A204.1 (cell line): ENCODE results near the gene RNF25.

ENCODE experiments used
- FAIRE-seq: peaks from 2 replicates; lab custom pipeline; 2012; peaks lifted over from hg19 to GRCh38; lab: Jason Lieb, UNC

The RNF25 gene, protein sequence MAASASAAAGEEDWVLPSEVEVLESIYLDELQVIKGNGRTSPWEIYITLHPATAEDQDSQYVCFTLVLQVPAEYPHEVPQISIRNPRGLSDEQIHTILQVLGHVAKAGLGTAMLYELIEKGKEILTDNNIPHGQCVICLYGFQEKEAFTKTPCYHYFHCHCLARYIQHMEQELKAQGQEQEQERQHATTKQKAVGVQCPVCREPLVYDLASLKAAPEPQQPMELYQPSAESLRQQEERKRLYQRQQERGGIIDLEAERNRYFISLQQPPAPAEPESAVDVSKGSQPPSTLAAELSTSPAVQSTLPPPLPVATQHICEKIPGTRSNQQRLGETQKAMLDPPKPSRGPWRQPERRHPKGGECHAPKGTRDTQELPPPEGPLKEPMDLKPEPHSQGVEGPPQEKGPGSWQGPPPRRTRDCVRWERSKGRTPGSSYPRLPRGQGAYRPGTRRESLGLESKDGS

DNA sequence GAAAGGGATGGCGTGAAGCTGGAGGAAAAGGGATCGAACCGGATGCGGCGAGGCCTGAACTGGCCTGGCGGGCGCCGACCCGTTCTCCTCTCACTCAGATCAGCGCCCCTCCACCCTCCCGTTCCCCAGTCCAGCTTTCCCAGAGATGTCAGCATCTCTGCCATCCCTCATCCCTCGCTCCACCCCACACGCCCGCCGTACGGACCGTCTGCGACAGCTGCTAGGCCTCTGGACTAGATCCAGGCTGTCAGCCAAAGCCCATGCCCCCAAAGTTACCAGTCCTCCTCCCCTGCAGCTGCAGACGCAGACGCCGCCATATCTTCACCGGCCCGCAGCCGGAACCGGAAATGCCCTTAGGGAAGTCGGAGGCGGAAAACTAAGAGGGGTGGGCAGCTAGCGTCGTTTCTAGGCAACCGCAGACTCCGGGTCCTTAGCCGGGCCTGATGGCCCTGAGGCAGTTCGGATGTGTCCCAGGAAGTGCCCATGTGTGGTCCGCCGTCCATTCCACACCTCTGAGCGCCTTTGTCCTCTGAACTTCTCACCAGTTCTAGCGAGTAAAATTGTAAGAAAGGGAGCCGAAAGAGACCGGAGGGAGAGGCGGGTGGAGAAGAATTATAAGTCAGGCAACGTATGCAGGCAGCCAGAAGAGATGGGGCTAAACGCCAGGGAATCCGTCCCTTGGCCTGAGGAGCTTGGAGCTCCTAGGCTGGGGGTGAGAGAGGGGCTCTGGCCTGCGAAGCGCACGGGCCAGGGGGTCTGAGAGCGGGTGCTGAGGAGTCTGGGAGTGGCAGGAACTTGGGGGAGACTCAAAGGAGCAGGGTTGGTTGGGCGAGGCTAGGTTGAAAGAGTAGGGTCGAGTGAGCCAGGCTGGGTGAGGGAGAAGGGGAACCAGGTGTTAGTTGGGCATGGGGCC is at the start of gene RNF25, which contains the start of gene STK36:
Gene RNF25 (minus strand): TSS at position 349 of the 913 bp plus-strand sequence. CDS start 32 bp downstream, at position 317.
Gene STK36 (plus strand): TSS at position 433 of the 913 bp plus-strand sequence. CDS start 744 bp downstream, outside the sequence.
- FAIRE-seq: peak; percentile 79

DNA sequence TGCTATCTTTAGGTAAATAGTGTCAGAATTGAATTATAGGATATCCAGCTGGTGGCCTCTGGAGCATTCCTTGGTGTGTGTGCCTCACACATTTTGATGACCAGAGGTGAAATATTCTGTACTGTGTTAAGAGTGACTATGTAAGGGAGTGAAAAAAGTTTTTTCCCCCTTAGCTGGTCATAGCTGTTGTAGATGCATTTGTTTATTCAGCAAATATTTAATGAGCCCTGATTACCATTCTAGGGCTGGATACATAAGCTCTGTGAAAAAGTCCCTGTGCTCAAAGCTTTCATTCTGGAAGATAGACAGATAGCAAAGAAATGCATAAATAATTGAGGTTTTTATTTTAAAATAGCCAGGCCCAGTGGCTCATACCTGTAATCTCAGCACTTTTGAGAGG is 49.7 kb upstream of the RNF25 start:
- no peak for FAIRE-seq

DNA sequence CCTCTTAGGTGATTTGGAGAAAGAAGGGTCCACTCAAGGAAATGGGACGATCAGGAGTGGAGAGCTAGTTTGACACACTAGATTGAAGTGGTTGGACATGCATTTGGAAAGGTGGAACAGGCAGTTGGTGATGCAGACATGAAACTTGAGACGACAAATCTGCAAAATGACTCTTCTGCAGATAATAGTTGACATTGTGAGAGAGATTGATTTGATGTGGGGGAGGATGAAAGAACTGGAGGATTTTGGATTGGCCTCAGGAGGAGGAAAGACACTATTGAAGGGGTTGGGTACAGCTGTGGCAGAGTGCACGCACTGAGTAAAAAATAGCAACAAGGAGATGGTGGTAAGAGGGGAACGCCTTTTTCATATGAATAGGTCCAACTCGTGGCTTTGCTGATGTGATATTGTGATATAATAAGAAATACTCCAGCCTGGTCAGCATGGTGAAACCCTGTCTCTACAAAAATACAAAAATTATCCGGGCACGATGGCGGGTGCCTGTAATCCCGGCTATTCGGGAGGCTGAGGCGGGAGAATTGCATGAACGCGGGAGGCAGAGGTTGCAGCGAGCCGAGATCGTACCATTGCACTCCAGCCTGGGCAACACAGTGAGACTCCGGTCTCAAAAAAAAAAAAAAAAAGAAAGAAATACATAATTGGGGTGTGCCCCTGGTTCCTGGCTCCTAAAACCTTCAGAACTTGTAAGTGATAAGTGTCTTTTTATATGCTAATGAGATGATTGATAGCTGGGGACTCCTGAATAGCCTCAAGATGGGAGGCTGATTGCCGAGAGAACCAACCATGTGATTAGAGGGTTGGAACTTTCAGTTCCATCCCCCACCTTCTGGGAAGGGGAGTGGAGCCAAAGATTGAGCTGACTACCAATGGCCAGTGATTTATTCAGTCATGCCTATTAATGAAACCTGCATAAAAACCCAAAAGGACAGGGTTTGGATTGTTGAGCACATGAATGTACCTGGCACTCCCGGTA is 48.5 kb upstream of the RNF25 start:
- FAIRE-seq: no peak

DNA sequence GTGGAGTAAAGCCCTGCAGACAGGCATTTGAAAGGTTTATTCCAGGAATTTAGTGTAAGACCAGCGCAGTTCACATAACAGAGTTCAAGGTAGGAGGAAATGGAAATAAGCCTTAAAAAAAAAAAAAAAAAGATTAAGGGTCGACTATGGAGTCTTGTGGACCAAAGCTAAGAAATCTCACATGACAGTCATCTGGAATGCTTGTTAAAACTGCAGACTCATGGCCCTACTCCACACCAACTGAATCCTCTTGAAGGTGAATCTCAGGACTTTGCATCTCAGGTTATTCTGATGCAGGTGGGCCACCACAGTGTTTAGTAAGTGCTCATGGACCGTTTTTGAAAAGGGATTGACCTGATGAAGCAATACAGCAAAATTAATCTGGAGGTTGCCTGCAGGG is 47.7 kb upstream of the RNF25 start:
- no peak for FAIRE-seq

DNA sequence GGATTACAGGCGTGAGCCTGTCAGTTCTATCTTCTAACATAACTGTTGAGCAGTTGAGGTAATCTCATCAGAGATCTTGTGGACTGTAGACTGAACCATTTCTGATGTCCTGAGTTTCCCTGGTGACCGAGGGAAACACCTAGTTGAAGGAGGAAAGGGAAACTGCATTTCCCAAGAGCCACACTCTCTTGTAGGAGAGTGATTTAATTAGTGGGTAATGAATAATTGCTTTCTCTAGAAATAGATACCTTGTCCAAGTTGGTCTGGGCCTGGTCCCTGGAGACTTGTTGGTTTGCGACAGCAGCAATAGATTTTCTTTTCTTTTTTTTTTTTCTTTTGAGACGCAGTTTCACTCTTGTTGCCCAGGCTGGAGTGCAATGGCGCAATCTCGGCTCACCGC is 46.3 kb upstream of the RNF25 start:
- FAIRE-seq: no peak

DNA sequence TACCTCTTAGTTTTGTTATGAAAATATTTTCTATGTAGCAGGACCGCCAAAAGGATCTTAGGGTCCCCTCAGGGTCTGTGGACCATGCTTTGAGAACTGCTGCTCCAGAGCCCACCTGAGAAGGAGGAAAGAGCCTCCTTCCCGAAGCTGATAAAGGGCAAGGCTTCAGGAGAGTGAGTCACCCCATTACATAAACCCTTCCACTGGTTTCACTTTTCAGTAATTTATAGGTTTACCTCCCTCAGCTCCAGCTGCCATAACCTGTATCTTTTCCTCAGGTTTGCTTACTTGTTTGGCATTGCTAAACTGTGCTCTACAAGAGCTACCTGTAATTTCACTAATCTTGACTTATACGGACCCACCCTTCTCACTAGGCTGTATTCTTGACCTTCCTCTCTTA is 45.5 kb upstream of the RNF25 start:
- FAIRE-seq: no peak

DNA sequence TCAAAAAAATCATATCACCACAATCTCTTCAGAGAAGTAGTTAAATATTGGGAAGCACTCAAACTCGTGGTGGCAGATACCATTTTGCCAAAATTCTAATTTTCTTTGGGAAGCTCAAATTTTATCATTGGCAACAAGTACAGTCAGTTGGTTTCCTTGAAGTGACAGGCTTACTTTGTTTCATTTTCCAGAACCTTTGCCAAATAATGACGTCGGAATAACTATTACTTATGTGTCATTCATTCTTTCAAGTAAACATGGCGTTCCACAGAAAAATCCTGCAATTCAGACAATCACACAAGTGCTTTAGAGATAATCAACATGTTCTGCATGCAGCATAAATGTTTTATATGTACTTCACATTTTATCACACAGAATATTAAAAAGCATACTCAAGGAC is 44.3 kb upstream of the RNF25 start:
- FAIRE-seq: no peak

DNA sequence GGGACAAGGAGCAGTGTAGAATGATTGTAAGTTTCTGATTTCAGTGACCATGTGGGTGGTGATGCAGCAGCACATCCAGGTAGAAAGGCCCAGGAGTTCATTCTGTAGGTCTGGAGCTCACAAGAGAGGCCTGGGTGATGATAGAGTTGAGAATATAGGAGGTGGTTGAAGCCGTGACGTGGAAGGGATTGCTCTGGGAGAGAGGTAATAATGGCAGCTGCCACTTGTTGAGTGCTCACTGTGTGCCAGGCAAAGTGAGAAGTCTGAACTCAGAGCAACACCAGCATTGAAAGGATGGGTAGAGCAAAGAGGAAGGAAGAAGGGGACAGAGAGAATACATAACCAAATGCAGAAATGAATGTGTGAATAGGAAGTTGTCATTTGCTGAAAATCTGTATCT is 42.1 kb upstream of the RNF25 start:
- no peak for FAIRE-seq

DNA sequence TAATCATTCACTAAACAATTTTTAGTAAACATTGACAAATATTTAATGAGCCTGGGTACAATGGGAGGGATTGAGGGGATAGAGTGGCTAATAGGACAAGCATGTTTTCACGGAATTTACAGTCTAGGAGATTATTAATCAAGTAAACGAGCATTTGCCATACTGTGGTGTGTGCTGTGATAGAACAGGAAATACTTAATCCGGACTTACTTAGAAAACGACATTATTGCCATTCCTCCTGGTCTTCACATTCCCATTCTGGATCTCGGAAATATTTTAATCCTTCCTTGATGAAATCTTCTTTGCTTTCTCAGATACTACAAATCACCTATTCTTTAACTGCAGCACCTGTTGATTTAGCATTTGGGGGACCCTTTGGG is 39.7 kb upstream of the RNF25 start:
- no peak for FAIRE-seq

DNA sequence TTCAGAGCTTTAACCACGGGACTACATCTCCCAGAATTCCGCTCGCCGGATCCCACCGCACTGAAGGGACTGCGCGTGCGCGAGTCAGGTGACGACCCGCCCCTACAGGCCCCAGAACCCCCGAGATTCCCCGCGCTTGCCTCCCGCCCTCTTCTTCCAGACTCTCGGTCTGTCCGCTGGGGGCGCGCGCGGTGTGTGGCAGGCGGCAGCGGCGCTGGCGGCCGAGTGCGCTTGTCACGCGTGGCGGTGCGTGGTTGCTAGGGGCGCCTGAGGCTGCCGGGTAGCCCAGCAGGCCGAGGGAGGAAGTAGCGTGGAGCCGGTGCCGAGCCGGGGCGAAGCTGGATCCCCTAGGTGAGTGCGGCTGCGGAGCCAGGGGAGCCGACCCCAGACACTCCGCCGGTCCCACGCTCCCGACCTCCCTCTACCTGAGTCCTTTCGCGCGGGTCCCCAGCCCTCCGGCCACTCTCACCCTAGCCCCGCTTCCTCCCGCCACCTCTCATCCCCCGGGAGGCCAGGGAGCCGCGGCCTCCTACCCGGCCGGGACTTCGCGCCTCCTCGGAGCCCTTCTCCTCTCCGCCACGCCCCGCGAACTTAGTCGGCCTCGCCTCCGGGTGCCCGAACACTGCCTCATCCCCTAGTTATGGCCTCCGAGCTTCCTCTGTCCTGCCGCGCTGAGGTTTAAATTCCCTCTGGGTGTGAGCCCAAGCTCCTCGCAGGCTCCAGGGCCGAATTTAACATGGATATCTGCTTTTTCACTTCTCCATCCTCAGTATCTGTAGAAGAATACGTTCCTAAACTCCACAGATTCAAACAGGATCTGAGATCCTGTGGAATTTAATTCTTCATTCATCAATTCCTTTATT is 39.1 kb upstream of the RNF25 start, which contains the start of gene TTLL4:
Gene TTLL4 (plus strand): TSS at position 149 of the 863 bp plus-strand sequence. CDS start 26,842 bp downstream, outside the sequence.
- FAIRE-seq: no peak

DNA sequence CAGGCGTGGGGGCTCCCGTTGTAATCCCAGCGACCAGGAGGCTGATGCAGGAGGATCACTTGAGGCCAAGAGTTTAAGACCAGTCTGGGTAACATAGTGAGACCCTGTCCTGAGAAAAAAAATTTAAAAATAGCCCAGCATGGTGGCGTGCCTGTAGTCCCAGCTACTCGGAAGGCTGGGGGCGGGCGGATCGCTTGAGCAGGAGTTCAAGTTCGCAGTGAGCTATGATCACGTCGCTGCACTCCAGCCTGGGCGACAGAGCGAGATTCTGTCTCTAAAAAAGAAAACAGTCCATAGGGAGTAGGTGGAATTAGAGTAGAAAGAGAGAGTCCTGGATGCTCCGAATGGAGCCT is 38.5 kb upstream of the RNF25 start:
- FAIRE-seq: no peak

DNA sequence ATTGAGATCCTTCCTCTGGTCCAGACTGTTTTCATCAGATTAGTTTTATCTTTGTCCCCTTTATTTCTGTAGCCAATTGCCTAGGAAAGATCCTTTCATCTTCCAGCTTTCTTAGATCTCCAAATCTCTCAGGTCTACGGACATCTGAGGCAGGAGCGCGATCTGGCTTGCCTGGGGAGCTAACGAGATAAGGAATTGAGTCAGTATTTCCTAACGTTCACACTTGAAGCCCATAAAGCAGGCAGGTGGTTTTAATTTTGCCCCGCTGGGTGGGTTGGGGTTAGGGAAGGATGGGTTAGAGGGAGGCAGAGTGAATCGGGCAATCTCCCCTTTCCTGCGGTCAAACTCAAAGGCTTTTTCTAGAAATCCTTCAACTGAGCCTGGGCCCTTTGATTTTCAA is 38.1 kb upstream of the RNF25 start:
- FAIRE-seq: no peak

DNA sequence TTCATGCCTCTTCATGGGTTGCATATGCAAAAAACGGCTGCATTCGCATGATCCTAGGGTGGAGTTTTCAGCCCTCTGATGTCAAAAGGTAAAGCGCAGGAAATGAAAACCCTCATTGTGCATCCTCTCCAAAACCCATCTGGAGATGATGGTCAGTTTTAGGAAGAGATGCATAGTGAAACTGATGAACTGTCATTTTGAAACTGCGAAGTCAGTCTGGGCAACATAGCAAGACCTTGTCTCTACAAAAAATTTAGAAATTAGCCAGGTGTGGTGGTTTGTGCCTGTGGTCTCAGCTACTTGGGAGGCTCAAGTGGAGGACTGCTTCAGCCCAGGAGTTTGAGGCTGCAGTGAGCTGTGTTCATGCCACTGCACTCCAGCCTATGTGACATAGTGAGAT is 36.3 kb upstream of the RNF25 start:
- FAIRE-seq: no peak

DNA sequence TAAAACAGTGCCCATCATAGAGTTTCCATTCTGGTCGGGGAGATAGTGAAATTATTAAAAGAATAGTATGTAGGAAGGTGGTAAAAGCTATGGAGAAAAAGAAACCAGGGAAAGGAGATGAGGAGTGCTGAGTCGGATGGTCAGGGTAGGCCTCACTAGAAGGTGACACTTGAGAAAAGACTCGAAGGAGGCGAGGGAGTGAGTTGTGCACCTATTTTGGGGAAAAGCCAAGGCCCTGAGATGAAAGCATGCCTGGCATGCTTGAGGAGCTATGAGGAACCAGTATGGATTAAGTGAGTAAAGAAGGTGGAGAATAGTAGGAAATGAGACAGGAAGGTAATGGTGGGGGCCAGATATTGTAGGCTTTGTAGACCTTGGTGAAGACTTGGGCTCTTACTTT is 31.5 kb upstream of the RNF25 start:
- no peak for FAIRE-seq

DNA sequence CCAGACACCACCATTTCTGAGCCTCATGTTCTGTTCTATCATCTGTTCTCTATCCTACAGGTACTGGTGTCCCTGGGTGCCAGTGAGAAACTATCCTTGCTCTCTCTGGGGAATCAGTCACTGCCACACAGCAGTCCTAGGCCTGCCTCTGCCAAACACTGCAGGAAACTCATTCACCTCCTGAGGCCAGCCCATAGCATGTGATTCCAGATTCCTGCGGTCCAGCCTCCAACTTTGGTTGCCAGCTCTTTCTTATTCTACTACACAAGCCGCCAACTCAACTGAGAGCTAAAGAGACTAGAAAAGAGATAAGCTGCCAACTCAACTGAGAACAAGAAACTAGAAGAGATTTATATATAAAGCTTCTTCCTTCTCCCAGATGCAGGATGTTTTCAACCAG is 30.0 kb upstream of the RNF25 start:
- no peak for FAIRE-seq

DNA sequence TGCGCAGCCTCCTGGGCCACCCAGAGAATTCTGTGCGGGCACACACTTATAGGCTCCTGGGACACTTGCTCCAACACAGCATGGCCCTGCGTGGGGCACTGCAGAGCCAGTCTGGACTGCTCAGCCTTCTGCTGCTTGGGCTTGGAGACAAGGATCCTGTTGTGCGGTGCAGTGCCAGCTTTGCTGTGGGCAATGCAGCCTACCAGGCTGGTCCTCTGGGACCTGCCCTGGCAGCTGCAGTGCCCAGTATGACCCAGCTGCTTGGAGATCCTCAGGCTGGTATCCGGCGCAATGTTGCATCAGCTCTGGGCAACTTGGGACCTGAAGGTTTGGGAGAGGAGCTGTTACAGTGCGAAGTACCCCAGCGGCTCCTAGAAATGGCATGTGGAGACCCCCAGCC is 27.1 kb upstream of the RNF25 start:
- FAIRE-seq: no peak

DNA sequence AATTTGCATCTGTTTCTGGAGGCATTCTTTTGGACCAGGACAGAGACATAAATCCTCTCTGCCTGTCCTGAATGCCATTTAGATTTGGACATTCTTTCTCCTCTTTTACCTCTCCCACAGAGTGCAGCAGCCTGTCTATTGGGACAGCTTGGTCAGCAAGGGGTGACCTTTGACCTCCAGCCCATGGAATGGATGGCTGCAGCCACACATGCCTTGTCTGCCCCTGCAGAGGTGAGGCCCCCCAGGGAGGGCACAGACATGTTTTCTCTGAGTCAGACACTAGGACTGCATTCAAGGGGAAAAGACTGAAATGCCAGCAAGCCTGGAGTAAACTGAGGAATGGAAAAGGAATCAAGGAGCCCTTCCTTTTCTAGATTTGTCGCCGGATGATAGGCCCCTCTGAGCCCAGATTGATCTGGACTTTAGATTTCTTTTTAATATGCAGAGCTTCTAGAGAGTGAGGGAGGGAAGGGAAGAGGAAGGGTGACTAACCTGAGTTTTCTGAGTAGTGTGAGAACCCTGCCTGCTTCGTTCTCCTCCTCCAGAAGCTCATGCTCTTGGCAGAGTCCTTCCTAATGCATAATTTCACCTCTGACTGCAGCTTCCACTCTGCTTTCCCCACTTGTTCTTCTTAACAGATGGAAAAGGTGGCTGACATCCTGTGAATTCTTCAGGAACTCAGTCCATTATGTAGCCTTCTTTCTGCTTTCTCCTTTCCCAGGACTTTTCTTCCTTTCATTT is 22.8 kb upstream of the RNF25 start:
- no peak for FAIRE-seq

DNA sequence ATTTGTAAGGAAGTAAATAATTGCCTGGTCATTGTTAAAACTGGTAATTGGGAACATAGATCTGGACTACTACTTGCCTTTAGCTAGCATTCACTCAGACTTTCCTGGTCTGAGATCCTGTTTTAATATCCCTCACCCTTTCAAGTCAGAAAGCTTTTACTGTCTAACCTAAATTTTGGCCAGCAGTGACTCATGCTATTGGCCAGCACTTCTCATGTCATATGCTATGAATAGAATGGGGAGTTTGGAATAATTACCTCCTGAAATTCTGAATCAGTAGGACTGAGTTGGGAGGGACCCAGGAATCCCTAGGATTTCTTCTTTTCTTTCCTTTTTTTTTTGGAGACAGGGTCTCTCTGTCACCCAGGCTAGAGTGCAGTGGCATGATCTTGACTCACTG is 19.4 kb upstream of the RNF25 start:
- no peak for FAIRE-seq

DNA sequence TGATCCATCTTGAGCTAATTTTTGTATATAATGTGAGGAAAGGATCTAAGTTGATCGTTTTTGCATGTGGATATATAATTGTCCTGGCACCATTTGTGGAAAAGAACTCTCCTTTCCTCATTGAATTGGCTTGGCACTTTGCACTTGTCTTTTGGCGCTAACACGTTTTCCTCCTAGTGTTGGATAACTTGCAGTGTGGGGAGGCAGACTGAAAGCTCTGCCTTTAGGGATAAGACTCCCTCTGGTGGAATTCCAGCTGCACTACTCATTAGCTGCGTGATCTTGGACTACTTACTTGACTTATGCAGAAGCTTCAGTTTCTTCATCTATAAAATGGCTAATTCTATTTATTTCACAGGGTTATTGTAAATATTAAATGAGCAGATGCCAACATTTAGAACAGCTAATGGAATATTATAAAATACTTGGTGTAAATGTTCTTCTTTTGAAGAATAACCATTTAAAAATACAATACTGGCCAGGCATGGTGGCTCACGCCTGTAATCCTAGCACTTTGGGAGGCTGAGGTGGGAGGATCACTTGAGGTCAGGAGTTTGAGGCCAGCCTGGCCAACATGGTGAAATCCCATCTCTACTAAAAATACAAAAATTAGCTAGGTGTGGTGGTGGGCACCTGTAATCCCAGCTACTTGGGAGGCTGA is 15.7 kb upstream of the RNF25 start:
- peak; percentile 95 for FAIRE-seq

DNA sequence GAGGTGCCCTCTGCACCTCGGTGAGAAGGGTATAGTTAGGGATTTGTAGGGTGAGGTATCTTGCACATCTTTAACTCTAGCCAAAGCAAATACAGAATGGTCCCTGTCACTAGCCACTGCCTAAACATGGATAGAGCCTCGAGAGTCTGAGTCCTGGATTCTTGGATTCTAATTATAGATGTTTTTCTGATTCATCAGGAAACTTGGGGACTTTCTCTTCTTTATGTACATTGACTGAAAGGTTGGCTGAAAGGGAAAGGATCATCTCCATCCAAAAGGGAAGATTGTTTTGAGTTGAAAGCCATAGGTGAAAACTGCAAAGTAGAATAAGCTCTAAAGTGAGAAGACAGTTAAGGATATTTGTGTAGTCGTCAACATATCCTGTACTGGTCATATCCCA is 8.3 kb upstream of the RNF25 start:
- no peak for FAIRE-seq
